Suprapubic skin (tissue), 4 donors: ENCODE measurements around the gene ZDHHC16. TPM values are rescaled to one million over a fixed set of nuclear protein-coding genes. Genes with fewer than 3 reads are reported as not detected.
A peak's percentile ranks its signal among the peaks of the same experiment; 100 is the strongest.

Experiments
- DNase-seq, 2 donors: peaks; one replicate each; pipeline ENCODE4 v3.0.0-alpha.2; 2019; ENCODE audit warnings: low spot score in 2 of 2
- H3K27ac ChIP-seq: fragments of 200-600 bp; sonication (generic); one replicate; pipeline ENCODE4 v1.5.1; 2019
- H3K27me3 ChIP-seq: fragments of 200-600 bp; sonication (generic); one replicate; pipeline ENCODE4 v1.5.1; 2019
- H3K36me3 ChIP-seq: fragments of 200-600 bp; sonication (generic); one replicate; pipeline ENCODE4 v1.5.1; 2019
- H3K4me1 ChIP-seq: fragments of 200-600 bp; sonication (generic); one replicate; pipeline ENCODE4 v1.5.1; 2019
- H3K4me3 ChIP-seq: fragments of 200-600 bp; sonication (generic); one replicate; pipeline ENCODE4 v1.5.1; 2019; ENCODE audit warnings: mild to moderate bottlenecking
- H3K9me3 ChIP-seq: fragments of 200-600 bp; sonication (generic); one replicate; pipeline ENCODE4 v1.5.1; 2019
- EP300 ChIP-seq: sonication (generic); formaldehyde crosslinking; IDR thresholded peaks from one replicate; pipeline ENCODE4 v1.6.1; 2017; ENCODE audit warnings: antibody characterized with exemption
- POLR2A ChIP-seq, 2 donors: fragments of 450-650 bp; IDR thresholded peaks; one replicate each; pipeline ENCODE4 v1.6.1; 2017; ENCODE audit warnings: antibody characterized with exemption in 2 of 2, mild to moderate bottlenecking in 2 of 2, moderate library complexity in 2 of 2
- POLR2AphosphoS5 ChIP-seq, 3 donors: sonication (generic); formaldehyde crosslinking; IDR thresholded peaks; one replicate each; pipeline ENCODE4 v1.6.1; 2017; ENCODE audit warnings: antibody characterized with exemption in 3 of 3
- WGBS: methylation state at CpG from one replicate; pipeline ENCODE4 v1.1.5; 2018; 5-methylcytosine and 5-hydroxymethylcytosine counted together
- total RNA-seq, 4 donors: library from RNA; depleted of rRNA; stranded (reverse); fragments of >200 nt; gene quantifications; one replicate each; pipeline ENCODE4 v1.1.0, GENCODE V29; 2016
- TF ChIP-seq, protein P1 (sequence below), 2 donors: fragments of 200-600 bp in 1 of 2; fragments of 450-650 bp in 1 of 2; sonication (generic) in 1 of 2; IDR thresholded peaks; one replicate each; pipeline ENCODE4 v1.5.1; 2016 to 2019; ENCODE audit warnings: antibody characterized with exemption in 2 of 2, mild to moderate bottlenecking in 1 of 2, moderate library complexity in 1 of 2

The ZDHHC16 gene
- total RNA-seq, 4 donors from 2014 or later, result 24.5 to 35.8 (median 28.2) TPM

DNA sequence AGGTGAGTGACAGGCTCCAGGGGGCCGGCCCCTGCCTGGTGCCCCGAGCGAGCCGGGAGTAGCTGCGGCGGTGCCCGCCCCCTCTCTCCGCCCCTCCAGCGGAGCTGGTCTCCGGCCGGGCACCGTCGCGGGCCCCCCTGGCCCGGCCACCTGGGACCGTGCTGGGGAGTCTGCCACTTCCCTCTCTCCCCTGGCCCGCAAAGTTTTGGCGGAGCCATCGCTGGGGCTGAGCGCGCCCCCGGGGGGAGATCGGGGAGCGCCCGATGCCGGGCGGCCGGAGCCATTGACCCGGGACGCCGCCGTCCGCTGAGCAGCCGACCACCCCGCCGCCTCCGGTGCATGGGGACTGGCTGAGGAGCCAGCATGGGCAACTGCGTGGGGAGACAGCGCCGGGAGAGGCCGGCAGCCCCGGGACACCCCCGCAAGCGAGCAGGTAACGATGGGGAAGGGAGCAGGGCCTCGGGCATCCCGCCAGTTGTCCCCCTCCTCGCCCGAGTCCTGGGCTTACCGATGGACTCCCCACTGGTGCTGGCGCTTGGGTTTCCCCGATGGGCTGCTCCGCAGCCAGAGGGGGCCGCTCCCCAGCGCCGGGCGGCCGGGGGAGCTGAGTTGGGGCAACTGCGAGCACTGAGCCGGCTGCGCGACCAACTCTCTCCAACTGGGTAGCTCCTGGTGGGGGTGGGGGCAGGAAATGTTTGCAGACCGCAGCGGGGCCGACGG, 53.0 kb downstream of the ZDHHC16 start, which contains the start of gene UBTD1:
UBTD1 (plus strand) TSS at position 84 of the 720 bp plus-strand sequence; CDS start at position 364, 280 bp downstream.
- H3K4me1 ChIP-seq, result peaks cover 56% of the 10 kb centered on the region
- TF ChIP-seq POLR2A (IDR thresholded peaks at IDR 0.05) (peak in 1 of 2 donors; percentile 8), POLR2AphosphoS5 (IDR thresholded peaks at IDR 0.05) (no peak)
- 0% methylated on average over 10 of the region's 66 CpGs for WGBS
- no peaks in the 10 kb centered on the region for H3K27me3 ChIP-seq
- H3K36me3 ChIP-seq, result no peaks in the 10 kb centered on the region
- peak; percentile 85 for DNase-seq
- no peaks in the 10 kb centered on the region for H3K9me3 ChIP-seq
- peak within 1 kb of the TSS; percentile 81 for H3K4me3 ChIP-seq
- H3K27ac ChIP-seq, result peak within 1 kb of the TSS; percentile 98

DNA sequence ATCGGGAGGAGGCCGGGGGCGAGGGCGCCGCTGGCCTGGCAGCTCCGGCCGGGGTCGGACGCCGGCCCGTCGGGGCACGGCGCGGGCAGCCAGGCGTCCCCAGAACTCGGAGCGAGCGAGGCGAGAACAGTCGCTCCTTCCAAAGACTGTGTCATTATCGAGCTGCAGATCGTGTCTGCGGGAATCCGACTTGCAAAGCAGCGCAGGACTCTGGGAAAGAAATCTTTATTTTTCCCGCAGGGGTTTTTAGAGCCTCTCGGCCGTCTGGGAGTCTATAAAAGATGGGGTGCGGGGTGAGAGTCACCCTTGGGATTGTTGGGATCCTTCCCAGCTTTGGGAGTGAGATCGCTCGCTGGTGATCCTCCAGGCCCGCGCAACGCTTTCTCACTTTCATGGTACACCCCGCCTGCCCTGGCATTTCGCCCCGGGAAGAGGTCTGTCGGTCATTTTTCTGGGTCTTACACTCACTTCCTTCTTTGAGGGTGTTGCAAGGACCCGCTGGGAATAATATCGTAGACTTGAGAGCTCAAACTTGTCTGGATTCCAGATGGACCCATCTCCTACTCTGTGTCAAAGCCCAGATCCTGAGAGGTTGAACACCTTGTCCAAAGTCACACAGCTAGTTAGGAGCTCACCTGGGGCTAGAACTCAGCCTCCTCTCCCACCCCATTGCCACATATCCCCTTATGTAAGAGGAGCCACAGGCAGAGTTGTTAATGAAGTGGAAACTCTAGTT, 53.8 kb downstream of the ZDHHC16 start:
- no peaks in the 10 kb centered on the region for H3K27me3 ChIP-seq
- H3K27ac ChIP-seq, result peak overlapping the region; percentile 98
- peak overlapping the region; percentile 81 for H3K4me3 ChIP-seq
- H3K9me3 ChIP-seq, result no peaks in the 10 kb centered on the region
- H3K36me3 ChIP-seq, result no peaks in the 10 kb centered on the region
- H3K4me1 ChIP-seq, result peaks cover 50% of the 10 kb centered on the region
- WGBS, result 10% methylated on average over 14 of the region's 41 CpGs
- DNase-seq, result peak; percentile 88 to 89
- no peak for TF ChIP-seq POLR2AphosphoS5 (IDR thresholded peaks at IDR 0.05)
- no peak for TF ChIP-seq POLR2A (IDR thresholded peaks at IDR 0.05)
- TF ChIP-seq, protein P1, sequence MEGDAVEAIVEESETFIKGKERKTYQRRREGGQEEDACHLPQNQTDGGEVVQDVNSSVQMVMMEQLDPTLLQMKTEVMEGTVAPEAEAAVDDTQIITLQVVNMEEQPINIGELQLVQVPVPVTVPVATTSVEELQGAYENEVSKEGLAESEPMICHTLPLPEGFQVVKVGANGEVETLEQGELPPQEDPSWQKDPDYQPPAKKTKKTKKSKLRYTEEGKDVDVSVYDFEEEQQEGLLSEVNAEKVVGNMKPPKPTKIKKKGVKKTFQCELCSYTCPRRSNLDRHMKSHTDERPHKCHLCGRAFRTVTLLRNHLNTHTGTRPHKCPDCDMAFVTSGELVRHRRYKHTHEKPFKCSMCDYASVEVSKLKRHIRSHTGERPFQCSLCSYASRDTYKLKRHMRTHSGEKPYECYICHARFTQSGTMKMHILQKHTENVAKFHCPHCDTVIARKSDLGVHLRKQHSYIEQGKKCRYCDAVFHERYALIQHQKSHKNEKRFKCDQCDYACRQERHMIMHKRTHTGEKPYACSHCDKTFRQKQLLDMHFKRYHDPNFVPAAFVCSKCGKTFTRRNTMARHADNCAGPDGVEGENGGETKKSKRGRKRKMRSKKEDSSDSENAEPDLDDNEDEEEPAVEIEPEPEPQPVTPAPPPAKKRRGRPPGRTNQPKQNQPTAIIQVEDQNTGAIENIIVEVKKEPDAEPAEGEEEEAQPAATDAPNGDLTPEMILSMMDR (IDR thresholded peaks at IDR 0.05), result no peak
- TF ChIP-seq EP300, result no peak

DNA sequence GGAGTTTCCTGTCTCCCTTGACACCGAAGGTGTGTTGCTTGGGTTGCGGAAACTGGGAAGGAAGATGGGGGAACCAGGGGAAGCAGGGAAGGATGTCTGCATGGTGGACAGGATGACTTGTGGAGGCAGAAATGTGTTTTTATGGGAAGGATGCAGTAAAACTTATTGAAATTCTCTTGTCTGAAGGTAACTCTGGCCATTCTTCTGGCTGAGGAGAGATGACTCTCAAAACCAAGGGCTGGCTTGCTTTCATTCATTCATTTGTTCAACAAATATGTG, 54.3 kb downstream of the ZDHHC16 start:
- Histone ChIP-seq H3K4me1 (peaks cover 45% of the 10 kb centered on the region), H3K27ac (no peak overlapping the region), H3K27me3 (no peaks in the 10 kb centered on the region), H3K36me3 (no peaks in the 10 kb centered on the region), H3K9me3 (no peaks in the 10 kb centered on the region), H3K4me3 (peak overlapping the region; percentile 81)
- WGBS, result 54% methylated on average over 2 of the region's 2 CpGs
- TF ChIP-seq POLR2AphosphoS5 (IDR thresholded peaks at IDR 0.05), result no peak
- no peak for TF ChIP-seq POLR2A (IDR thresholded peaks at IDR 0.05)
- TF ChIP-seq EP300, result no peak
- TF ChIP-seq, protein P1 (IDR thresholded peaks at IDR 0.05), result no peak
- DNase-seq, result no peak

DNA sequence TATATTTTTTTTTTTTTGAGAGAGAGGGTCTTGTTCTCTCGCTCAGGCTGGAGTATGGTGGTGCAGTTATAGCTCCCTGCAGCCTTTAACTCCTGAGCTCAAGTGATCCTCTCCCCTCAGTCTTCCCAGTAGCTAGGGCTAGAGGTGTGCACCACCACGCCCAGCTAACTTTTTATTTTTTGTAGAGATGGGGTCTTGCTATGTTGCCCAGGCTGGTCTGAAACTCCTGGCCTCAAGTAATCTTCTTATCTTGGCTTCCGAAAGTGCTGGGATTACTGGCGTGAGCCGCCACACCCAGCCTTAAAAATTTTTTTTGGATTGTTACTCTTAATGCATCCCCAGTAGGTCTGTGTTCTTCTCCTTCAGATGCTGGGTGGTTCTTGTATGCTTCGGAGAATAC, 56.9 kb downstream of the ZDHHC16 start:
- Histone ChIP-seq H3K4me1 (peaks cover 23% of the 10 kb centered on the region), H3K36me3 (no peaks in the 10 kb centered on the region), H3K27me3 (no peaks in the 10 kb centered on the region), H3K4me3 (no peak overlapping the region), H3K27ac (no peak overlapping the region), H3K9me3 (no peaks in the 10 kb centered on the region)
- no peak for TF ChIP-seq POLR2A (IDR thresholded peaks at IDR 0.05)
- TF ChIP-seq EP300, result no peak
- TF ChIP-seq POLR2AphosphoS5 (IDR thresholded peaks at IDR 0.05), result no peak
- TF ChIP-seq, protein P1 (IDR thresholded peaks at IDR 0.05), result no peak
- 77% methylated on average over 6 of the region's 6 CpGs for WGBS
- no peak for DNase-seq

DNA sequence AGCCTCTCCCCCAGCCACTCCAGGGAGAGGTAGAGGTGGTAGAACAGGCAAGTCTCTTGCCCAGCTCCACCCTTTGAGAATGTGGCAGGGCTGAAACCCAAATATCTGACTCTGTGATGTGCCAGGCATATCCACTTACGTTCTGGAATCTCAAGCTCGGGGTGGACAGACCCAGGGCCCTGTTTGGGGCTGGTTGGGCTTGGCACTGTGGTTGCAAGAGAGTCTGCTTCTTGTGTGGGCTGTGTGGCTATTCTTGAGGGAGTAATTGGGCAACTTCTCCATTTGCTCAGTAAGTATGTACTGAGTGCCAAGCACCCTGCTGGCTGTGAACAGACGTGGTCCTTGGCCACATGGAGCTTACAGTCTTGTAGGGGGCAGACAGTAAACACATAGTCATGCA, 57.4 kb downstream of the ZDHHC16 start:
- WGBS, result 43% methylated on average over 3 of the region's 3 CpGs
- H3K36me3 ChIP-seq, result no peaks in the 10 kb centered on the region
- no peaks in the 10 kb centered on the region for H3K27me3 ChIP-seq
- no peak for TF ChIP-seq POLR2AphosphoS5 (IDR thresholded peaks at IDR 0.05)
- TF ChIP-seq EP300, result no peak
- TF ChIP-seq POLR2A (IDR thresholded peaks at IDR 0.05), result no peak
- TF ChIP-seq, protein P1 (IDR thresholded peaks at IDR 0.05), result no peak
- no peak overlapping the region for H3K4me3 ChIP-seq
- no peak for DNase-seq
- no peaks in the 10 kb centered on the region for H3K9me3 ChIP-seq
- H3K27ac ChIP-seq, result no peak overlapping the region
- peaks cover 24% of the 10 kb centered on the region for H3K4me1 ChIP-seq
